HepG2 (cell line): ENCODE data around the gene ZNF385B. TPM values are rescaled to one million over a fixed set of nuclear protein-coding genes. Genes with fewer than 3 reads are reported as not detected.

Experiments
- ATAC-seq: fragments of 200-7000 bp; cut with Tn5 transposase; 3 replicates; pipeline ENCODE4 v1.9.1; 2020; ENCODE audit warnings: mild to moderate bottlenecking, moderate library complexity
- BruUV-seq: library from RNA; stranded (reverse); fragments of 400-500 nt; replicated peaks from 2 replicates; lab custom pipeline; 2021; lab: Mats Ljungman, UMichigan
- CTCF ChIA-PET: fragments of 300-600 bp; formaldehyde crosslinking; extraction: SDS; loops from one replicate; lab custom pipeline; 2021; ENCODE audit warnings: low total read pairs, inconsistent platforms, low intra/inter-chr PET ratio; lab: Yijun Ruan, JAX
- POLR2A ChIA-PET: fragments of 350-600 bp; sonication (Branson Sonifier 250); formaldehyde crosslinking; loops from one replicate; lab custom pipeline; 2020; ENCODE audit warnings: antibody characterized with exemption, inconsistent platforms; lab: Yijun Ruan, JAX
- DNase-seq: peaks from one replicate; pipeline ENCODE4 v3.0.0-alpha.2; 2015; ENCODE audit warnings: low spot score
- FAIRE-seq: peaks from 3 replicates; lab custom pipeline; 2011; peaks lifted over from hg19 to GRCh38; lab: Jason Lieb, UNC
- H2AFZ ChIP-seq: one replicate; pipeline ENCODE4 v1.6.1; 2011; ENCODE audit warnings: low read length, inconsistent platforms
- H3K27ac ChIP-seq: fragments of 300-600 bp; 3 replicates; pipeline ENCODE4 v1.8.0; 2011; ENCODE audit warnings: mixed run types, mild to moderate bottlenecking, mixed read lengths, low read length, inconsistent platforms; ENCODE audit not compliant: insufficient read depth; ENCODE audit errors: extremely low read length
- H3K27me3 ChIP-seq, 2 experiments: fragments of 200-600 bp in 1 of 2; 2 replicates in 1 of 2; 3 replicates in 1 of 2; pipeline versions ENCODE4 v1.6.0 to v1.8.0; 2011; ENCODE audit warnings: low read length in 2 of 2, mild to moderate bottlenecking in 2 of 2, moderate library complexity in 2 of 2, inconsistent platforms in 1 of 2; ENCODE audit not compliant: insufficient read depth in 2 of 2, control insufficient read depth in 1 of 2
- H3K36me3 ChIP-seq, 2 experiments: fragments of 200-600 bp in 1 of 2; replicated peaks in 1 of 2; 2 replicates in 1 of 2; 3 replicates in 1 of 2; pipeline versions ENCODE4 v1.5.1 to v1.8.0; 2011; ENCODE audit warnings: low read length in 2 of 2, inconsistent platforms in 1 of 2; ENCODE audit not compliant: insufficient read depth in 2 of 2, control insufficient read depth in 1 of 2
- H3K4me1 ChIP-seq: 2 replicates; pipeline ENCODE4 v1.5.1; 2012; ENCODE audit warnings: low read length, inconsistent platforms; ENCODE audit not compliant: insufficient read depth
- H3K4me2 ChIP-seq: 2 replicates; pipeline ENCODE4 v1.6.0; 2011; ENCODE audit warnings: low read depth, low read length, inconsistent platforms
- H3K4me3 ChIP-seq, 3 experiments: fragments of 200-600 bp in 1 of 3; sonication (generic), shearing (Covaris generic) in 1 of 3; replicated peaks in 1 of 3; 2 replicates each; pipeline ENCODE4 v1.5.1; 2011 to 2016; ENCODE audit warnings: low read length in 3 of 3, inconsistent platforms in 2 of 3, low read depth in 2 of 3, mild to moderate bottlenecking in 2 of 3, control low read depth in 1 of 3, mixed read lengths in 1 of 3; ENCODE audit not compliant: insufficient read depth in 1 of 3
- H3K79me2 ChIP-seq: one replicate; pipeline ENCODE4 v1.6.1; 2011; ENCODE audit warnings: low read length, inconsistent platforms; ENCODE audit not compliant: insufficient read depth
- H3K9ac ChIP-seq: 2 replicates; pipeline ENCODE4 v1.6.0; 2011; ENCODE audit warnings: mild to moderate bottlenecking, low read depth, low read length, inconsistent platforms; ENCODE audit not compliant: insufficient read depth
- H3K9me3 ChIP-seq: 2 replicates; pipeline ENCODE4 v1.5.1; 2012; ENCODE audit warnings: mild to moderate bottlenecking, low read length
- H4K20me1 ChIP-seq: 2 replicates; pipeline ENCODE4 v1.6.0; 2011; ENCODE audit warnings: inconsistent platforms, mild to moderate bottlenecking, low read length, moderate library complexity; ENCODE audit not compliant: insufficient read depth
- EEA1 ChIP-seq: sonication (generic); formaldehyde crosslinking; IDR thresholded peaks from 2 replicates; pipeline ENCODE4 v1.5.1; 2020; ENCODE audit warnings: mild to moderate bottlenecking, missing genetic modification reagents, borderline replicate concordance
- ETS1 ChIP-seq: sonication (generic); formaldehyde crosslinking; IDR thresholded peaks from 2 replicates; pipeline ENCODE4 v1.4.0; 2020; ENCODE audit warnings: missing genetic modification reagents
- JDP2 ChIP-seq: sonication (generic); formaldehyde crosslinking; IDR thresholded peaks from 2 replicates; pipeline ENCODE4 v1.8.1; 2022; ENCODE audit warnings: missing genetic modification reagents, borderline replicate concordance
- NR3C1 ChIP-seq: sonication (generic); formaldehyde crosslinking; IDR thresholded peaks from 2 replicates; pipeline ENCODE4 v1.4.0; 2020; ENCODE audit warnings: missing genetic modification reagents
- PBX2 ChIP-seq: IDR thresholded peaks from 2 replicates; pipeline ENCODE4 v1.6.1; 2016; ENCODE audit warnings: control low read depth
- PHF20 ChIP-seq: sonication (generic); formaldehyde crosslinking; IDR thresholded peaks from 2 replicates; pipeline ENCODE4 v1.5.0; 2020; ENCODE audit warnings: mild to moderate bottlenecking, missing genetic modification reagents
- POLR2AphosphoS5 ChIP-seq: IDR thresholded peaks from 2 replicates; pipeline ENCODE4 v1.6.1; 2012; ENCODE audit warnings: low read depth, low read length
- RORA ChIP-seq: sonication (generic); formaldehyde crosslinking; IDR thresholded peaks from 2 replicates; pipeline ENCODE4 v1.5.0; 2020; ENCODE audit warnings: mild to moderate bottlenecking, missing genetic modification reagents, moderate library complexity
- RXRB ChIP-seq: IDR thresholded peaks from 2 replicates; pipeline ENCODE4 v1.6.1; 2016; ENCODE audit warnings: borderline replicate concordance, missing genetic modification reagents, missing compliant biosample characterization
- SRSF1 ChIP-seq: fragments of 200-400 bp; formaldehyde crosslinking; optimal IDR thresholded peaks from 2 replicates; pipeline ENCODE3; 2017; ENCODE audit warnings: mild to moderate bottlenecking, low read depth, low read length, moderate library complexity
- TGIF2 ChIP-seq: IDR thresholded peaks from 2 replicates; pipeline ENCODE4 v1.6.1; 2016; ENCODE audit warnings: control low read depth, missing compliant biosample characterization
- ZFP91 ChIP-seq: sonication (generic); formaldehyde crosslinking; IDR thresholded peaks from 2 replicates; pipeline ENCODE4 v1.9.0; 2022; ENCODE audit warnings: missing genetic modification reagents, mild to moderate bottlenecking, borderline replicate concordance
- ZGPAT ChIP-seq: IDR thresholded peaks from 2 replicates; pipeline ENCODE4 v1.6.1; 2016; ENCODE audit warnings: mild to moderate bottlenecking
- ZNF256 ChIP-seq: sonication (generic); formaldehyde crosslinking; conservative IDR thresholded peaks from 2 replicates; pipeline ENCODE4 v1.4.0; 2020; ENCODE audit warnings: missing genetic modification reagents
- ZNF281 ChIP-seq: sonication (generic); formaldehyde crosslinking; IDR thresholded peaks from 2 replicates; pipeline ENCODE4 v1.4.0; 2020; ENCODE audit warnings: missing genetic modification reagents, borderline replicate concordance
- ZNF326 ChIP-seq: sonication (generic); formaldehyde crosslinking; IDR thresholded peaks from 2 replicates; pipeline ENCODE4 v1.4.0; 2020; ENCODE audit warnings: missing genetic modification reagents, borderline replicate concordance
- ZNF589 ChIP-seq: sonication (generic); formaldehyde crosslinking; conservative IDR thresholded peaks from 2 replicates; pipeline ENCODE4 v1.8.0; 2022; ENCODE audit warnings: mild to moderate bottlenecking, moderate library complexity, missing genetic modification reagents
- ZSCAN12 ChIP-seq: sonication (generic); formaldehyde crosslinking; IDR thresholded peaks from 2 replicates; pipeline ENCODE4 v1.9.0; 2021; ENCODE audit warnings: mild to moderate bottlenecking, missing genetic modification reagents
- WGBS: methylation state at CpG from one replicate; pipeline ENCODE4 v1.1.6; 2017; ENCODE audit warnings: low lambda C conversion rate; 5-methylcytosine and 5-hydroxymethylcytosine counted together
- in situ Hi-C: cut with HindIII; loops from 2 replicates; pipeline ENCODE4 v1.10.0; 2017; ENCODE audit warnings: low pct_unique_long_range_greater_than_20kb; ENCODE audit not compliant: extremely low pct_ligation_motif_present
- intact Hi-C: fragments of 100-400 bp; cut with micrococcal nuclease; formaldehyde crosslinking; loops from one replicate; pipeline ENCODE4 v1.10.0; 2022; ENCODE audit not compliant: unreplicated experiment
- polyA plus RNA-seq, 8 experiments: library from polyadenylated mRNA; depleted of rRNA in 3 of 8; stranded (reverse) in 7 of 8; unstranded in 1 of 8; fragments of >200 nt; fragmentation: Illumina TruSeq in 4 of 8; extraction: Trizol in 4 of 8; gene quantifications; 2 replicates each; pipeline versions ENCODE4 v1.2.1 to v1.2.3, GENCODE V29; 2011 to 2016; ENCODE audit warnings: low read depth in 4 of 8, missing spikeins in 1 of 8, mixed read lengths in 1 of 8; ENCODE audit not compliant: insufficient read depth in 1 of 8
- total RNA-seq, 5 experiments: library from RNA; depleted of rRNA; stranded (reverse); fragments of >200 nt; fragmentation: Illumina TruSeq; extraction: Trizol; gene quantifications; 2 replicates each; pipeline ENCODE4 v1.2.3, GENCODE V29; 2016; ENCODE audit warnings: low read depth in 1 of 5

ZNF385B gene
- total and polyA plus RNA-seq, 2 of the 13 experiments (the other 11 are each of a cell fraction or from before 2014, with no cell fraction given): 3.3 to 6.7 TPM

GRCh38 chr2:179455172-179455524 lies 406.3 kb downstream of the ZNF385B start:
- no TSS peak for BruUV-seq
- in situ Hi-C loops: no loop called here
- DNase-seq: no peak
- no peak overlapping the region for H3K4me3 ChIP-seq
- H2AFZ ChIP-seq: no peak overlapping the region
- no peak for ATAC-seq
- H3K9ac ChIP-seq: no peak overlapping the region
- no peaks in the 10 kb centered on the region for H3K27me3 ChIP-seq
- no peaks in the 10 kb centered on the region for H3K79me2 ChIP-seq
- intact Hi-C loops: no loop called here
- H3K27ac ChIP-seq: no peak overlapping the region
- CTCF ChIA-PET: no interaction called here
- H3K4me1 ChIP-seq: peaks cover 2% of the 10 kb centered on the region; the same call in 1 of the 2 replicates
- no peaks in the 10 kb centered on the region for H3K36me3 ChIP-seq
- no peak for FAIRE-seq
- 81% methylated on average over 4 of the region's 4 CpGs for WGBS
- POLR2A ChIA-PET: no interaction called here
- H3K9me3 ChIP-seq: no peaks in the 10 kb centered on the region; the same call in 1 of the 2 replicates
- H3K4me2 ChIP-seq: no peak overlapping the region
- no peaks in the 10 kb centered on the region for H4K20me1 ChIP-seq
- TF ChIP-seq ZSCAN12 (CRISPR knock-in tag) (no peak), ZFP91 (CRISPR knock-in tag) (no peak), ETS1 (CRISPR knock-in tag) (no peak), EEA1 (CRISPR knock-in tag) (no peak), PHF20 (no peak), ZNF589 (no peak), POLR2AphosphoS5 (no peak), ZNF256 (CRISPR knock-in tag) (no peak), RORA (CRISPR knock-in tag) (no peak), ZNF326 (CRISPR knock-in tag) (no peak), SRSF1 (no peak), RXRB (CRISPR knock-in tag) (no peak), ZNF281 (CRISPR knock-in tag) (no peak), ZGPAT (CRISPR knock-in tag) (no peak), NR3C1 (no peak), PBX2 (no peak), JDP2 (CRISPR knock-in tag) (no peak), TGIF2 (CRISPR knock-in tag) (no peak)
